Endothelial cell (in vitro differentiated cells): Measurements from ENCODE around the gene HPD. TPM values are rescaled to one million over a fixed set of nuclear protein-coding genes. Genes with fewer than 3 reads are reported as not detected.
"Not testable (repeated sequence)": the region's sequence is repeated elsewhere in the genome, so short reads cannot be mapped to it uniquely, and the experiment has no call there.

Experiments
- DNase-seq: peaks from one replicate; pipeline ENCODE4 v3.0.0; 2021; ENCODE audit warnings: low spot score
- H3K27ac Mint-ChIP-seq: one replicate; pipeline ENCODE4 v1.8.0; 2021; ENCODE audit warnings: mixed read lengths, inconsistent platforms; ENCODE audit not compliant: unreplicated experiment
- H3K27me3 Mint-ChIP-seq: one replicate; pipeline ENCODE4 v1.8.0; 2021; ENCODE audit warnings: mild to moderate bottlenecking, moderate library complexity, mixed read lengths, inconsistent platforms; ENCODE audit not compliant: unreplicated experiment
- H3K36me3 Mint-ChIP-seq: one replicate; pipeline ENCODE4 v1.8.0; 2021; ENCODE audit warnings: mild to moderate bottlenecking, low read depth, mixed read lengths, inconsistent platforms; ENCODE audit not compliant: unreplicated experiment
- H3K4me1 Mint-ChIP-seq: one replicate; pipeline ENCODE4 v1.8.0; 2021; ENCODE audit warnings: mild to moderate bottlenecking, mixed read lengths, inconsistent platforms; ENCODE audit not compliant: unreplicated experiment
- H3K4me3 Mint-ChIP-seq: one replicate; pipeline ENCODE4 v1.8.0; 2021; ENCODE audit warnings: mild to moderate bottlenecking, mixed read lengths, inconsistent platforms; ENCODE audit not compliant: unreplicated experiment
- H3K9me3 Mint-ChIP-seq: one replicate; pipeline ENCODE4 v1.8.0; 2021; ENCODE audit warnings: mixed read lengths, inconsistent platforms; ENCODE audit not compliant: unreplicated experiment
- CTCF ChIP-seq: fragments of 200-600 bp; sonication (generic); IDR thresholded peaks from one replicate; pipeline ENCODE4 v1.5.0; 2021; ENCODE audit warnings: antibody characterized with exemption; ENCODE audit not compliant: unreplicated experiment
- total RNA-seq: library from RNA; stranded (reverse); fragmentation: NEBNext Ultra II Directional; extraction: Animal tissue kit (Norgen Biotek cat#: 25700); gene quantifications from one replicate; pipeline ENCODE4 v1.2.1, GENCODE V29; 2021; ENCODE audit not compliant: unreplicated experiment

Gene HPD
- total RNA-seq, 1 donor from 2014 or later = not detected

- DNase-seq = no peak
- peaks cover 3% of the 10 kb centered on the region for H3K4me1 Mint-ChIP-seq
- no peak overlapping the region for H3K4me3 Mint-ChIP-seq
- no peaks in the 10 kb centered on the region for H3K9me3 Mint-ChIP-seq
- TF ChIP-seq CTCF = no peak
- H3K36me3 Mint-ChIP-seq = no peaks in the 10 kb centered on the region
- H3K27me3 Mint-ChIP-seq = peaks cover 7% of the 10 kb centered on the region
- H3K27ac Mint-ChIP-seq = no peak overlapping the region
These were observed 1.1 kb downstream of the HPD start for GRCh38 chr12:121857322-121858246.

- not testable (repeated sequence) for H3K4me1 Mint-ChIP-seq, H3K9me3 Mint-ChIP-seq, DNase-seq, H3K27ac Mint-ChIP-seq, H3K36me3 Mint-ChIP-seq, H3K4me3 Mint-ChIP-seq, H3K27me3 Mint-ChIP-seq
These were observed 6.3 kb downstream of the HPD start for GRCh38 chr12:121852392-121852791.

- Mint-ChIP-seq H3K4me3 (no peak overlapping the region), H3K27me3 (peaks cover 4% of the 10 kb centered on the region), H3K36me3 (peaks cover 3% of the 10 kb centered on the region), H3K9me3 (no peaks in the 10 kb centered on the region), H3K27ac (no peak overlapping the region), H3K4me1 (no peaks in the 10 kb centered on the region)
- no peak for DNase-seq
- no peak for TF ChIP-seq CTCF
These were observed 9.0 kb downstream of the HPD start for GRCh38 chr12:121849665-121850064.

- H3K9me3 Mint-ChIP-seq = no peaks in the 10 kb centered on the region
- H3K36me3 Mint-ChIP-seq = peaks cover 3% of the 10 kb centered on the region
- TF ChIP-seq CTCF = no peak
These were observed 9.4 kb downstream of the HPD start for GRCh38 chr12:121849211-121849610.

GRCh38 chr12:121845701-121846100, 13.0 kb downstream of the HPD start:
- no peaks in the 10 kb centered on the region for H3K9me3 Mint-ChIP-seq

More at GRCh38 chr12:121849211-121849610, 9.4 kb downstream of the HPD start:
- Mint-ChIP-seq H3K27me3 (peaks cover 4% of the 10 kb centered on the region), H3K27ac (no peak overlapping the region), H3K4me1 (no peaks in the 10 kb centered on the region), H3K4me3 (no peak overlapping the region)
- no peak for DNase-seq

More at GRCh38 chr12:121845701-121846100, 13.0 kb downstream of the HPD start:
- H3K27ac Mint-ChIP-seq = no peak overlapping the region
- peaks cover 4% of the 10 kb centered on the region for H3K27me3 Mint-ChIP-seq
- no peak for DNase-seq
- peaks cover 3% of the 10 kb centered on the region for H3K36me3 Mint-ChIP-seq
- TF ChIP-seq CTCF = no peak
- no peaks in the 10 kb centered on the region for H3K4me1 Mint-ChIP-seq
- no peak overlapping the region for H3K4me3 Mint-ChIP-seq
